HG03064 (cell line): ENCODE data around the gene BTBD10.

Experiments used
- ATAC-seq: cut with Tn5 transposase; IDR thresholded peaks from one replicate; pipeline ENCODE4 v1.9.1; 2021; ENCODE audit warnings: low read depth; ENCODE audit not compliant: unreplicated experiment

The BTBD10 gene

GRCh38 chr11:13376838-13377237, 86.2 kb downstream of the BTBD10 start:
- ATAC-seq = no peak

GRCh38 chr11:13376402-13376801, 86.6 kb downstream of the BTBD10 start:
- ATAC-seq = no peak

GRCh38 chr11:13375798-13376197, 87.2 kb downstream of the BTBD10 start:
- ATAC-seq = no peak

GRCh38 chr11:13373216-13373615, 89.8 kb downstream of the BTBD10 start:
- no peak for ATAC-seq

GRCh38 chr11:13368041-13368446, 95.0 kb downstream of the BTBD10 start:
- no peak for ATAC-seq

GRCh38 chr11:13367115-13367514, 95.9 kb downstream of the BTBD10 start:
- no peak for ATAC-seq

- no peak for ATAC-seq
These were observed 96.6 kb downstream of the BTBD10 start for GRCh38 chr11:13366266-13367026.

- no peak for ATAC-seq
These were observed 98.6 kb downstream of the BTBD10 start for GRCh38 chr11:13364388-13364787.

GRCh38 chr11:13362596-13363109, 100.4 kb downstream of the BTBD10 start:
- ATAC-seq = no peak

GRCh38 chr11:13358596-13359270, 104.3 kb downstream of the BTBD10 start:
- ATAC-seq = no peak

GRCh38 chr11:13357232-13357631, 105.8 kb downstream of the BTBD10 start:
- no peak for ATAC-seq

GRCh38 chr11:13355191-13355590, 107.8 kb downstream of the BTBD10 start:
- no peak for ATAC-seq

GRCh38 chr11:13354335-13354734, 108.7 kb downstream of the BTBD10 start:
- ATAC-seq = no peak

- no peak for ATAC-seq
These were observed 110.3 kb downstream of the BTBD10 start for GRCh38 chr11:13352711-13353110.

- ATAC-seq = no peak
These were observed 113.4 kb downstream of the BTBD10 start for GRCh38 chr11:13349581-13349980.

GRCh38 chr11:13349046-13349445, 114.0 kb downstream of the BTBD10 start:
- ATAC-seq = no peak

- no peak for ATAC-seq
These were observed 114.7 kb downstream of the BTBD10 start for GRCh38 chr11:13348305-13348704.

GRCh38 chr11:13347901-13348300, 115.1 kb downstream of the BTBD10 start:
- ATAC-seq = no peak

GRCh38 chr11:13346470-13346869, 116.6 kb downstream of the BTBD10 start:
- ATAC-seq = no peak

- ATAC-seq = no peak
These were observed 118.2 kb downstream of the BTBD10 start for GRCh38 chr11:13344818-13345217.

- ATAC-seq = no peak
These were observed 118.9 kb downstream of the BTBD10 start for GRCh38 chr11:13343931-13344717.
